Transverse colon (tissue), 4 donors: ENCODE results near the gene ERICH4. TPM values are rescaled to one million over a fixed set of nuclear protein-coding genes. Genes with fewer than 3 reads are reported as not detected.

Experiments used
- DNase-seq: peaks from one replicate; pipeline ENCODE4 v3.0.0-alpha.2; 2019
- H3K27ac ChIP-seq, 4 donors: fragments of 200-600 bp; sonication (generic); 2 replicates each; pipeline ENCODE4 v1.5.1; 2016 to 2018; ENCODE audit warnings: inconsistent platforms in 4 of 4
- H3K27me3 ChIP-seq: fragments of 200-600 bp; sonication (generic); 2 replicates; pipeline ENCODE4 v1.5.1; 2017; ENCODE audit warnings: inconsistent platforms
- H3K36me3 ChIP-seq, 4 donors: fragments of 200-600 bp; sonication (generic); 2 replicates each; pipeline ENCODE4 v1.5.1; 2017 to 2019; ENCODE audit warnings: inconsistent platforms in 4 of 4
- H3K4me1 ChIP-seq, 4 donors: fragments of 200-600 bp; sonication (generic); 2 replicates each; pipeline ENCODE4 v1.5.1; 2017 to 2020; ENCODE audit warnings: inconsistent platforms in 4 of 4
- H3K4me3 ChIP-seq, 4 donors: fragments of 200-600 bp; sonication (generic); 1 replicate in 1 of 4; 2 replicates in 3 of 4; pipeline versions ENCODE4 v1.5.1 to v1.6.1; 2017 to 2019; ENCODE audit warnings: inconsistent platforms in 4 of 4
- H3K9me3 ChIP-seq, 2 donors: fragments of 200-600 bp; sonication (generic); 2 replicates each; pipeline ENCODE4 v1.5.1; 2017 to 2019; ENCODE audit warnings: inconsistent platforms in 2 of 2
- EP300 ChIP-seq: sonication (generic); formaldehyde crosslinking; IDR thresholded peaks from one replicate; pipeline ENCODE4 v1.6.1; 2017; ENCODE audit warnings: antibody characterized with exemption, low read depth
- POLR2A ChIP-seq: fragments of 450-650 bp; IDR thresholded peaks from one replicate; pipeline ENCODE4 v1.6.1; 2016; ENCODE audit warnings: antibody characterized with exemption, mild to moderate bottlenecking, moderate library complexity
- POLR2AphosphoS5 ChIP-seq, 3 donors: sonication (generic); formaldehyde crosslinking; IDR thresholded peaks; one replicate each; pipeline ENCODE4 v1.6.1; 2016; ENCODE audit warnings: antibody characterized with exemption in 3 of 3
- WGBS, 2 donors: methylation state at CpG; one replicate each; pipeline ENCODE4 v1.1.5; 2018; ENCODE audit warnings: low coverage in 1 of 2; 5-methylcytosine and 5-hydroxymethylcytosine counted together
- in situ Hi-C, 4 donors: fragments of 200-750 bp; cut with MboI; loops; one replicate each; pipeline versions ENCODE4 v1.15.0 to v1.15.1; 2017; ENCODE audit warnings: low sequenced_read_pairs in 3 of 4, low pct_ligation_motif_present in 1 of 4, low pct_unique_long_range_greater_than_20kb in 1 of 4
- intact Hi-C: fragments of 100-400 bp; cut with DNase I; formaldehyde crosslinking; loops from one replicate; pipeline ENCODE4 v1.15.1; 2023; ENCODE audit warnings: low total_unique reads
- total RNA-seq, 4 donors: library from RNA; depleted of rRNA; stranded (reverse); fragments of >200 nt; gene quantifications; one replicate each; pipeline ENCODE4 v1.1.0, GENCODE V29; 2016
- TF ChIP-seq, protein P1 (sequence below), 5 experiments: fragments of 200-600 bp in 3 of 5; fragments of 450-650 bp in 2 of 5; sonication (generic) in 3 of 5; IDR thresholded peaks; 1 replicate in 2 of 5; 2 replicates in 3 of 5; pipeline ENCODE4 v1.5.1; 2016 to 2017; ENCODE audit warnings: antibody characterized with exemption in 5 of 5, inconsistent platforms in 3 of 5, mild to moderate bottlenecking in 2 of 5, moderate library complexity in 1 of 5

ERICH4 gene, protein sequence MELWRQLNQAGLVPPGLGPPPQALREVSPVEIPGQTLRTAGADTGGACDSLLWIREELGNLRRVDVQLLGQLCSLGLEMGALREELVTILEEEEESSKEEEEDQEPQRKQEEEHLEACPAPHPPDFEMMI
- not detected for total RNA-seq

DNA sequence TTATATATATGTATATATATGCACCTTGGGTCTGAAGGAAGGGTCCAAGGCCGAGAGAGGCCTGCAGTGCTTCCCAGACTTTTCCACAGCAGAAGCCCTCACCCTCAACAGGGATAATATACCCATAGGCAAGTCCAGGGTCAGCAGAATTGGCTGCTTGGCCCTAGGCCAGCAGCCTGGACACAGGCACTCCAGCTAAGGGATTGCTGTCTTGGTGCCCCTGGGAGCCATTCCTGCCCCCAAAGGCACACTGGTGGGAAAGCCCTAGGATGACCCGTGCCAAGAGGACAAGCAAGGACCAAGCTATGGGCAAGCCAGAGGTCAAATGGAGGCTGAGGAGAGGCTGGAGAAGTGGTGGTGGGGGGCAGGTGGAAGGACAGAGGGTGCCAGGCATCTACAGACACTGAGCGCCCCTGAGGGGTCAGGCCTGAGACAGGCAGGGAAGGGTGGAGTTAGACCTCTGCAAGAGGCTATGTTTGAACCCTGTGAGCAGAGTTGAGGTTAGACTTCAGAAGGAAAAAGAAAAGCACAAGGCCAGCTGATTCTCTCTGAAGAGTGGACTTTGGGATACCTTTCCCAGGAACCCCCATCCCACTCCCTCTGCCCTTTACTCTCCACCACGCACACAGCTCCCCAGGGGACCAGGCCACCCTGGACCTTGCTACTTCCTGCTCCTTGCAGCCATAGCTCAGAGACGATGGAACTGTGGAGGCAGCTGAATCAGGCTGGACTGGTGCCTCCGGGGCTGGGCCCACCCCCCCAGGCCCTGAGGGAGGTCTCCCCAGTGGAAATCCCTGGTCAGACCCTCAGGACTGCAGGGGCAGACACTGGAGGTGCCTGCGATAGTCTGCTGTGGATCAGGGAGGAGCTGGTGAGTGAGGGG, at the start of gene ERICH4:
Gene ERICH4 (plus strand): TSS at position 684 of the 883 bp plus-strand sequence. CDS start 14 bp downstream, at position 698.
- no peaks in the 10 kb centered on the region for H3K9me3 ChIP-seq
- no peak within 1 kb of the TSS for H3K27ac ChIP-seq
- DNase-seq, result peak; percentile 6
- intact Hi-C loops, result no loop called here
- peaks cover 11% of the 10 kb centered on the region for H3K27me3 ChIP-seq
- peaks cover 0 to 17% (median 5%) of the 10 kb centered on the region in 4 donors for H3K4me1 ChIP-seq
- in situ Hi-C loops, result loop anchor here in 1 of 4 donors (10.0 kb wide), 1 partner anchor 132 kb away; the partner anchor contains the start of gene CEACAM21
- WGBS, 2 donors, result 60 to 64% methylated on average over 1 to 7 of the region's 7 CpGs
- H3K4me3 ChIP-seq, result no peak within 1 kb of the TSS
- no peak for TF ChIP-seq POLR2AphosphoS5 (IDR thresholded peaks at IDR 0.05)
- TF ChIP-seq, protein P1, sequence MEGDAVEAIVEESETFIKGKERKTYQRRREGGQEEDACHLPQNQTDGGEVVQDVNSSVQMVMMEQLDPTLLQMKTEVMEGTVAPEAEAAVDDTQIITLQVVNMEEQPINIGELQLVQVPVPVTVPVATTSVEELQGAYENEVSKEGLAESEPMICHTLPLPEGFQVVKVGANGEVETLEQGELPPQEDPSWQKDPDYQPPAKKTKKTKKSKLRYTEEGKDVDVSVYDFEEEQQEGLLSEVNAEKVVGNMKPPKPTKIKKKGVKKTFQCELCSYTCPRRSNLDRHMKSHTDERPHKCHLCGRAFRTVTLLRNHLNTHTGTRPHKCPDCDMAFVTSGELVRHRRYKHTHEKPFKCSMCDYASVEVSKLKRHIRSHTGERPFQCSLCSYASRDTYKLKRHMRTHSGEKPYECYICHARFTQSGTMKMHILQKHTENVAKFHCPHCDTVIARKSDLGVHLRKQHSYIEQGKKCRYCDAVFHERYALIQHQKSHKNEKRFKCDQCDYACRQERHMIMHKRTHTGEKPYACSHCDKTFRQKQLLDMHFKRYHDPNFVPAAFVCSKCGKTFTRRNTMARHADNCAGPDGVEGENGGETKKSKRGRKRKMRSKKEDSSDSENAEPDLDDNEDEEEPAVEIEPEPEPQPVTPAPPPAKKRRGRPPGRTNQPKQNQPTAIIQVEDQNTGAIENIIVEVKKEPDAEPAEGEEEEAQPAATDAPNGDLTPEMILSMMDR (IDR thresholded peaks at IDR 0.05), result no peak
- no peak for TF ChIP-seq POLR2A
- TF ChIP-seq EP300, result no peak
- peaks cover 0 to 3% (median 0%) of the 10 kb centered on the region in 4 donors for H3K36me3 ChIP-seq

DNA sequence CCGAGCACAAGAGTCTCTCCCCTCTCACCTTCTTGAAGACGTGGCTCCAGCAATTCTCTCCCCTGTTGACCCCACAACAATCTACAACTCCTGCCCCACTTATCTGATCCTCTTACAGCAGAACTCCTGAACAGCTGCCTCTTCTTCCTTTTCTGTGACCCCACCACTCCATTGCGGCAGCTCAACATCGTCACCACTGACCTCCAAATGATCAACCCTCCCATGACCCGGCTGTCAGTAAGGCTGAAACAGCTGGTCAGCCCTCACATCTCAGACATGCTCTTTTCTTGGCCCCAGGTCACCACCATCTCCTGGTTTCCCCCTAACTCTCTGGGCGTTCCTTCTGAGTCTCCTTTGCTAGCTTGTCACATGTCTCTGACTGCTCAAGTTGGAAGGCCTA, 47.6 kb upstream of the ERICH4 start:
- 72 to 74% methylated on average over 4 to 6 of the region's 6 CpGs for WGBS, 2 donors
- no peak overlapping the region for H3K27ac ChIP-seq
- no peaks in the 10 kb centered on the region for H3K9me3 ChIP-seq

DNA sequence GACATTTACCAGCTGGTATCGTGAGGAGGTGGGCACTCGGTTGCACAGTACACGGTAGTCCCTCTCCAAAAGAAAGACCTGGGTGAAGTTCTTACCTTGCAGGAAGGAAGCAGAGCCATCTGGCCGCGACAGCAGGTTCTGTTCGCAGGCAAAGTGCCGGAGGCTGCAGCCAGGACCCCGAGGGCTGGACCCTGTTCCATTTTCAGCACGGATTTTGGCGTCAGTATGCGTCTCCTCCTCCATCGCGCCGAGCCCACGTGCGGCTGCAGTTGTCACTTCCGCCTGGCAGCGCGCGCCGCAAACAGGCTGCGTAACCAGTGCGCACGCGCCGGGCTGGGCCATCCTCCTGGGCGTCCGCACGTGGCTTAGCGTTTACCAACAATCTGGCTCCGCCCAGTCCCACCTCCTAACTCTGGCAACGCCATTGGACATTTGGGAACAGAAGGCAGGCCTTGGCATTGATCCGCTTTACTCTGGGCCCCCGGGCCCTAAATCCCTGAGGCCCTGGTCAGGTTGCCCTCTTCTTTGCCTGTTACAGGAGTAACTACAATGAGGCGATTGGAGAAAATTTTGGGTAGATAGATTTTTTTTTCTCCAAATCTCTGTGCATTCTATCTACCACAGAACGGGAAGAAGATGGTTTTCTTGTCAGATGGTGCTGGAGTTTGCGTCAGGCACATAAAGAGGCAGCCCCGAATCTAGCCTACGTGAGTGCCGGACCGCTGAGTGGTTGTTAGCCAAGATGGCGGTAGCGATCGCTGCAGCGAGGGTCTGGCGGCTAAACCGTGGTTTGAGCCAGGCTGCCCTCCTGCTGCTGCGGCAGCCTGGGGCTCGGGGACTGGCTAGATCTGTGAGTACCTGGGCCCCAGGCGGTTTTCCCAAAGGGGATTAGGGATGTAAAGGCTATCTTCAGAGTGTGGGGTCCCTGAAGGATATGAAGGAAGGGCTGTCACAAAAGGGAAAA, 45.6 kb upstream of the ERICH4 start, which contains the start of the genes BCKDHA and EXOSC5:
Gene BCKDHA (plus strand): TSS at position 733 of the 964 bp plus-strand sequence. CDS start 10 bp downstream, at position 743.
Gene EXOSC5 (minus strand): TSS at position 274 of the 964 bp plus-strand sequence. CDS start 31 bp downstream, at position 243.
- in situ Hi-C loops, result no loop called here
- TF ChIP-seq POLR2AphosphoS5 (IDR thresholded peaks at IDR 0.05) (peak; percentile 43 to 71 (median 66)), EP300 (no peak), POLR2A (peak; percentile 57)
- TF ChIP-seq, protein P1 (IDR thresholded peaks at IDR 0.05), result peak in 1 of 5 experiments; percentile 24
- intact Hi-C loops, result no loop called here
- peak within 1 kb of the TSS; percentile 83 to 93 (median 90) for H3K27ac ChIP-seq
- DNase-seq, result peak; percentile 99
- 0% methylated on average over 5 to 46 of the region's 50 CpGs for WGBS, 2 donors
- no peaks in the 10 kb centered on the region for H3K9me3 ChIP-seq
- no peaks in the 10 kb centered on the region for H3K27me3 ChIP-seq
- peaks cover 5 to 34% (median 21%) of the 10 kb centered on the region in 4 donors for H3K4me1 ChIP-seq
- peak within 1 kb of the TSS; percentile 82 to 100 (median 94) for H3K4me3 ChIP-seq
- no peaks in the 10 kb centered on the region for H3K36me3 ChIP-seq

More for the DNA sequence above, 47.6 kb upstream of the ERICH4 start:
- intact Hi-C loops (no loop called here), in situ Hi-C loops (no loop called here)
- H3K36me3 ChIP-seq, result no peaks in the 10 kb centered on the region
- no peak overlapping the region for H3K4me3 ChIP-seq
- no peak for DNase-seq
- TF ChIP-seq, protein P1 (IDR thresholded peaks at IDR 0.05), result no peak
- TF ChIP-seq EP300, result no peak
- no peak for TF ChIP-seq POLR2A
- TF ChIP-seq POLR2AphosphoS5 (IDR thresholded peaks at IDR 0.05), result no peak
- H3K4me1 ChIP-seq, result peaks cover 5 to 34% (median 21%) of the 10 kb centered on the region in 4 donors
- H3K27me3 ChIP-seq, result no peaks in the 10 kb centered on the region
